KMS-11 (cell line): Measurements from ENCODE around the gene TMEM131.

Experiments
- H2AFZ ChIP-seq: fragments of 200-600 bp; sonication (generic); 2 replicates; pipeline ENCODE4 v1.6.1; 2016; ENCODE audit warnings: antibody characterized with exemption, mixed run types, low read depth
- H3K27ac ChIP-seq: fragments of 200-600 bp; sonication (generic); 2 replicates; pipeline ENCODE4 v1.6.1; 2016; ENCODE audit warnings: mild to moderate bottlenecking, mixed run types
- H3K27me3 ChIP-seq: fragments of 200-600 bp; sonication (generic); 2 replicates; pipeline ENCODE4 v1.6.1; 2017; ENCODE audit warnings: mild to moderate bottlenecking, low read depth, mixed run types, moderate library complexity; ENCODE audit not compliant: insufficient read depth
- H3K36me3 ChIP-seq: fragments of 200-600 bp; sonication (generic); 2 replicates; pipeline ENCODE4 v1.6.1; 2017; ENCODE audit warnings: mild to moderate bottlenecking, mixed run types; ENCODE audit not compliant: insufficient read depth
- H3K4me1 ChIP-seq: fragments of 200-600 bp; sonication (generic); 2 replicates; pipeline ENCODE4 v1.6.1; 2016; ENCODE audit warnings: mild to moderate bottlenecking, low read depth, mixed run types; ENCODE audit not compliant: poor library complexity, severe bottlenecking
- H3K4me2 ChIP-seq: fragments of 200-600 bp; sonication (generic); 2 replicates; pipeline ENCODE4 v1.7.0; 2016; ENCODE audit warnings: mild to moderate bottlenecking, mixed run types
- H3K4me3 ChIP-seq: fragments of 200-600 bp; sonication (generic); IDR thresholded peaks from 2 replicates; pipeline ENCODE4 v1.6.1; 2017; ENCODE audit warnings: low read depth, low read length, mixed read lengths; ENCODE audit not compliant: insufficient read depth
- H3K79me2 ChIP-seq: fragments of 200-600 bp; sonication (generic); 2 replicates; pipeline ENCODE4 v1.6.1; 2016; ENCODE audit warnings: low read depth, mixed run types; ENCODE audit not compliant: insufficient read depth
- H3K9ac ChIP-seq: fragments of 200-600 bp; sonication (generic); 2 replicates; pipeline ENCODE4 v1.6.1; 2016; ENCODE audit warnings: mild to moderate bottlenecking, mixed run types
- H4K20me1 ChIP-seq: fragments of 200-600 bp; sonication (generic); 2 replicates; pipeline ENCODE4 v1.6.1; 2016; ENCODE audit warnings: mild to moderate bottlenecking, mixed run types; ENCODE audit not compliant: insufficient read depth
- CTCF ChIP-seq: fragments of 200-600 bp; sonication (generic); conservative IDR thresholded peaks from 2 replicates; pipeline ENCODE4 v1.6.1; 2017; ENCODE audit warnings: low read depth, mild to moderate bottlenecking, antibody characterized with exemption, low read length, moderate library complexity, mixed read lengths

TMEM131 gene

GRCh38 chr2:97870396-97870843 lies 125.3 kb downstream of the TMEM131 start:
- H2AFZ ChIP-seq = no peak overlapping the region
- 0 out of 2 replicates have a peak, but pooled peaks cover 3% of the 10 kb centered on the region for H3K79me2 ChIP-seq
- H3K4me2 ChIP-seq = peak overlapping the region; percentile 76
- TF ChIP-seq CTCF = no peak
- H3K27me3 ChIP-seq = no peaks in the 10 kb centered on the region
- no peaks in the 10 kb centered on the region for H3K36me3 ChIP-seq
- H3K27ac ChIP-seq = peak overlapping the region; percentile 42; the same call in 1 of the 2 replicates
- peaks cover 33% of the 10 kb centered on the region for H3K4me1 ChIP-seq
- H3K4me3 ChIP-seq = no peak overlapping the region
- no peaks in the 10 kb centered on the region for H4K20me1 ChIP-seq
- peak overlapping the region; percentile 13; the same call in 1 of the 2 replicates for H3K9ac ChIP-seq

GRCh38 chr2:97869722-97870346 lies 125.9 kb downstream of the TMEM131 start:
- peak overlapping the region; percentile 42; the same call in 1 of the 2 replicates for H3K27ac ChIP-seq
- H3K79me2 ChIP-seq = 0 out of 2 replicates have a peak, but pooled peaks cover 3% of the 10 kb centered on the region
- H3K27me3 ChIP-seq = no peaks in the 10 kb centered on the region
- no peaks in the 10 kb centered on the region for H4K20me1 ChIP-seq
- no peak overlapping the region for H3K9ac ChIP-seq
- H3K36me3 ChIP-seq = no peaks in the 10 kb centered on the region
- H2AFZ ChIP-seq = no peak overlapping the region
- peak overlapping the region; percentile 76 for H3K4me2 ChIP-seq
- no peak for TF ChIP-seq CTCF
- no peak overlapping the region for H3K4me3 ChIP-seq
- H3K4me1 ChIP-seq = peaks cover 33% of the 10 kb centered on the region

- TF ChIP-seq CTCF = no peak
- H4K20me1 ChIP-seq = no peaks in the 10 kb centered on the region
- H3K4me2 ChIP-seq = peak overlapping the region; percentile 76
- no peak overlapping the region for H3K4me3 ChIP-seq
- H3K9ac ChIP-seq = no peak overlapping the region
- no peaks in the 10 kb centered on the region for H3K27me3 ChIP-seq
- peaks cover 33% of the 10 kb centered on the region for H3K4me1 ChIP-seq
- H3K79me2 ChIP-seq = 0 out of 2 replicates have a peak, but pooled peaks cover 3% of the 10 kb centered on the region
- no peak overlapping the region for H3K27ac ChIP-seq
- no peak overlapping the region for H2AFZ ChIP-seq
- no peaks in the 10 kb centered on the region for H3K36me3 ChIP-seq
Observed at GRCh38 chr2:97868986-97869721, 126.6 kb downstream of the TMEM131 start.

- Histone ChIP-seq H3K4me2 (no peak overlapping the region), H3K27me3 (no peaks in the 10 kb centered on the region), H3K79me2 (0 out of 2 replicates have a peak, but pooled peaks cover 3% of the 10 kb centered on the region), H4K20me1 (no peaks in the 10 kb centered on the region), H3K27ac (no peak overlapping the region), H3K4me3 (no peak overlapping the region), H3K36me3 (no peaks in the 10 kb centered on the region), H3K4me1 (peaks cover 6% of the 10 kb centered on the region), H3K9ac (no peak overlapping the region), H2AFZ (no peak overlapping the region)
- no peak for TF ChIP-seq CTCF
Observed at GRCh38 chr2:97863829-97864228, 131.9 kb downstream of the TMEM131 start.
